HUES64 (cell line): Measurements from ENCODE around the gene ZBTB3.
"Not testable (repeated sequence)": the region's sequence is repeated elsewhere in the genome, so short reads cannot be mapped to it uniquely, and the experiment has no call there.

Experiments
- H3K27ac ChIP-seq: 2 replicates; pipeline ENCODE4 v1.7.0; 2013; ENCODE audit warnings: low read depth, low read length, inconsistent platforms
- H3K27me3 ChIP-seq: 2 replicates; pipeline ENCODE4 v1.6.1; 2013; ENCODE audit warnings: mild to moderate bottlenecking, low read length; ENCODE audit not compliant: insufficient read depth
- H3K36me3 ChIP-seq: 2 replicates; pipeline ENCODE4 v1.6.1; 2013; ENCODE audit warnings: mild to moderate bottlenecking, low read length; ENCODE audit not compliant: insufficient read depth
- H3K4me1 ChIP-seq: 2 replicates; pipeline ENCODE4 v1.6.1; 2013; ENCODE audit warnings: mild to moderate bottlenecking, low read length, moderate library complexity; ENCODE audit not compliant: insufficient read depth
- H3K4me3 ChIP-seq: 2 replicates; pipeline ENCODE4 v1.5.1; 2013; ENCODE audit warnings: mild to moderate bottlenecking, low read length, moderate library complexity
- H3K9ac ChIP-seq: 2 replicates; pipeline ENCODE4 v1.6.1; 2013; ENCODE audit warnings: mild to moderate bottlenecking, low read depth, low read length
- H3K9me3 ChIP-seq: 2 replicates; pipeline ENCODE4 v1.6.1; 2013; ENCODE audit warnings: low read depth, low read length; ENCODE audit not compliant: insufficient read depth
- whole genome bisulfite sequencing: fragments of 150-250, 120-280 bp; methylation state at CpG from one replicate; pipeline ENCODE4 v1.1.7; 2013; ENCODE audit warnings: missing lambda C conversion rate; 5-methylcytosine and 5-hydroxymethylcytosine counted together

Gene ZBTB3

DNA sequence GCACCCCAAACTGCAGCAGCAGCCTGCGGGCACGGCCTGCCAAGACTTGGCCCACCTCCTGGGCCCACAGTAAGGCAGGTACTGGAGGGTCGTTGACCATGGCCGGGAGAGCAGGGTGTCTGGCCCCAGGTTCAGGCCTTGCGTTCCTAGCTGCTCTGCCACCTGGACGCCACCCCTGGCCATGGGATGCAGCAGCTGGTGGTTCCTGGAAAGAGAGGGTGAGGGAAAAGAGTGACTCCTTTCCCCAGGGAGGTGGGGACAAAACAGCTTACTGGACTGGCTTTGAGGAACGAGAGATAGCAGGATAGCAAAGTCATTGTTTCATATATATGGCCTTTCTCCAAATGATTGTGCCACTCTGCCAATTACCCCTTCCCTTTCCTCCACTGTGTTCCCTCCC lies 48.5 kb downstream of the ZBTB3 start:
- H3K9ac ChIP-seq: peak overlapping the region; percentile 80
- peaks cover 27% of the 10 kb centered on the region for H3K36me3 ChIP-seq
- H3K4me3 ChIP-seq: peak overlapping the region; percentile 81
- no peaks in the 10 kb centered on the region for H3K9me3 ChIP-seq
- H3K27me3 ChIP-seq: no peaks in the 10 kb centered on the region
- H3K4me1 ChIP-seq: peaks cover 21% of the 10 kb centered on the region
- H3K27ac ChIP-seq: peak overlapping the region; percentile 33; the same call in 1 of the 2 replicates
- WGBS: 81% methylated on average over 7 of the region's 7 CpGs

DNA sequence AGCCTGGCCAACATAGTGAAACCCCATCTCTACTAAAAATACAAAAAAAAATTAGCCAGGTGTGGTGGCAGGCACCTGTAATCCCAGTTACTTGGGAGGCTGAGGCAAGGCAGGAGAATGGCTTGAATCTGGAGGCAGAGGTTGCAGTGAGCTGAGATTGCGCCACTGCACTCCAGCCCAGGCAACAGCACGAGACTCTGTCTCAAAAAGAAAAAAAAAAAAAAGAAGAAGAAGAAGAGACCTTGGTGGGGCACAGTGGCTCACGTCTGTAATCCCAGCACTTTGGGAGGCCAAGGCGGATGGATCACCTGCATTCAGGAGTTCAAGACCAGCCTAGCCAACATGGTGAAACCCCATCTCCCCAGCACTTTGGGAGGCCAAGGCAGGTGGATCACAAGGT lies 50.0 kb downstream of the ZBTB3 start:
- H3K27ac ChIP-seq, H3K27me3 ChIP-seq, H3K4me3 ChIP-seq, H3K9me3 ChIP-seq, H3K9ac ChIP-seq: not testable (repeated sequence)
- 96% methylated on average over 4 of the region's 4 CpGs for WGBS
- H3K4me1 ChIP-seq: peaks cover 13% of the 10 kb centered on the region; the same call in 1 of the 2 replicates
- H3K36me3 ChIP-seq: peaks cover 27% of the 10 kb centered on the region

DNA sequence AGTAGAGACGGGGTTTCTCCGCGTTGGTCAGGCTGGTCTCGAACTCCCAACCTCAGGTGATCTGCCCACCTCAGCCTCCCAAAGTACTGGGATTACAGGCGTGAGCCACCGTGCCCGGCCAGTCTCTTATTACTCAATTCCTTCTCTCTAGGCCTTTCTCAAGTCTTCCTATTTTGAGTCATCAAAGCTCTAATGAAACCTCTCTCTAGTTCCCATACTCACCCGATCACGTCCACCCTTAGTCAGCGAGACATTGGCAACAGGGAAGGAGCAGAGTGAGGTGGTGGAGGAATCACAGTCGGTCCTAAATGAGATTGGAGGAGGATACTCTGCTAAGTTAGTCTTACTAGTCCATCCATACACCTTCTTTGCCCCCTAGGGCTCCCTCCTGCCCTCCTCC lies 51.7 kb downstream of the ZBTB3 start:
- 96% methylated on average over 8 of the region's 11 CpGs for WGBS
- Histone ChIP-seq H3K36me3 (peaks cover 30% of the 10 kb centered on the region), H3K4me1 (peaks cover 5% of the 10 kb centered on the region; the same call in 1 of the 2 replicates), H3K27ac (no peak overlapping the region), H3K27me3 (no peaks in the 10 kb centered on the region), H3K9me3 (no peaks in the 10 kb centered on the region), H3K4me3 (no peak overlapping the region), H3K9ac (no peak overlapping the region)
